Colon (tissue), 2 donors: ENCODE results near the gene MT1E.
"Not testable (repeated sequence)": the region's sequence is repeated elsewhere in the genome, so short reads cannot be mapped to it uniquely, and the experiment has no call there.

Experiments used
- FAIRE-seq: peaks from 2 replicates; lab custom pipeline; 2012; peaks lifted over from hg19 to GRCh38; lab: Jason Lieb, UNC
- donor health status: control.
- donor health status: control.

MT1E gene

GRCh38 chr16:56607109-56607618 lies 18.4 kb upstream of the MT1E start:
- FAIRE-seq = no peak

GRCh38 chr16:56607675-56608042 lies 17.9 kb upstream of the MT1E start:
- FAIRE-seq = no peak

- no peak for FAIRE-seq
Measured at GRCh38 chr16:56608043-56608875, 17.3 kb upstream of the MT1E start, which contains the start of gene MT2A. MT2A (plus strand) TSS chr16:56608584; CDS start chr16:56608656, 72 bp downstream.

- FAIRE-seq = no peak
Measured at GRCh38 chr16:56608876-56609462, 16.6 kb upstream of the MT1E start.

GRCh38 chr16:56609463-56609921 lies 16.1 kb upstream of the MT1E start:
- FAIRE-seq = no peak

GRCh38 chr16:56610017-56610608 lies 15.5 kb upstream of the MT1E start:
- no peak for FAIRE-seq

- FAIRE-seq = no peak
Measured at GRCh38 chr16:56610609-56611111, 14.9 kb upstream of the MT1E start.

- FAIRE-seq = no peak
Measured at GRCh38 chr16:56611281-56611833, 14.2 kb upstream of the MT1E start.

- no peak for FAIRE-seq
Measured at GRCh38 chr16:56613706-56614105, 11.9 kb upstream of the MT1E start.

GRCh38 chr16:56614549-56614991 lies 11.0 kb upstream of the MT1E start:
- no peak for FAIRE-seq

GRCh38 chr16:56615353-56615752 lies 10.2 kb upstream of the MT1E start:
- no peak for FAIRE-seq

GRCh38 chr16:56616608-56617211 lies 8.9 kb upstream of the MT1E start:
- FAIRE-seq = no peak

GRCh38 chr16:56617212-56618085 lies 8.1 kb upstream of the MT1E start:
- FAIRE-seq = no peak

- FAIRE-seq = no peak
Measured at GRCh38 chr16:56618138-56618537, 7.4 kb upstream of the MT1E start.

GRCh38 chr16:56620339-56620897 lies 5.2 kb upstream of the MT1E start:
- no peak for FAIRE-seq

GRCh38 chr16:56621665-56622445 lies 3.7 kb upstream of the MT1E start:
- FAIRE-seq = not testable (repeated sequence)

- FAIRE-seq = not testable (repeated sequence)
Measured at GRCh38 chr16:56623184-56623583, 2.4 kb upstream of the MT1E start.

GRCh38 chr16:56623637-56624036 lies 1.9 kb upstream of the MT1E start:
- FAIRE-seq = no peak

- FAIRE-seq = no peak
Measured at GRCh38 chr16:56625943-56626654, 518 bp downstream of the MT1E start.
